Aorta (tissue), 5 donors: ENCODE results near the gene ADAMTSL1. TPM values are rescaled to one million over a fixed set of nuclear protein-coding genes. Genes with fewer than 3 reads are reported as not detected.

Source experiments
- ATAC-seq: fragments of 200-7000 bp; cut with Tn5 transposase; one replicate; pipeline ENCODE4 v1.9.1; 2022; ENCODE audit warnings: moderate library complexity; ENCODE audit not compliant: low FRiP score
- DNase-seq, 2 donors: peaks; one replicate each; pipeline ENCODE4 v3.0.0-alpha.2; 2020
- H3K27ac ChIP-seq, 2 donors: one replicate each; pipeline ENCODE4 v1.5.1; 2013; ENCODE audit warnings: low read length in 2 of 2, mild to moderate bottlenecking in 2 of 2, moderate library complexity in 2 of 2, control low read depth in 1 of 2, inconsistent platforms in 1 of 2, low read depth in 1 of 2
- H3K27me3 ChIP-seq, 2 donors: one replicate each; pipeline ENCODE4 v1.6.1; 2013; ENCODE audit warnings: control low read depth in 1 of 2, low read length in 1 of 2, mild to moderate bottlenecking in 1 of 2, moderate library complexity in 1 of 2; ENCODE audit not compliant: insufficient read depth in 2 of 2, control insufficient read depth in 1 of 2
- H3K36me3 ChIP-seq, 2 donors: one replicate each; pipeline ENCODE4 v1.6.1; 2013; ENCODE audit warnings: control low read depth in 1 of 2, low read length in 1 of 2, mild to moderate bottlenecking in 1 of 2; ENCODE audit not compliant: insufficient read depth in 2 of 2, control insufficient read depth in 1 of 2
- H3K4me1 ChIP-seq, 2 donors: one replicate each; pipeline ENCODE4 v1.6.1; 2013; ENCODE audit warnings: low read length in 2 of 2, control low read depth in 1 of 2, mild to moderate bottlenecking in 1 of 2, moderate library complexity in 1 of 2; ENCODE audit not compliant: insufficient read depth in 2 of 2, control insufficient read depth in 1 of 2
- H3K4me3 ChIP-seq, 2 donors: one replicate each; pipeline ENCODE4 v1.5.1; 2013; ENCODE audit warnings: low read length in 2 of 2, control low read depth in 1 of 2, mild to moderate bottlenecking in 1 of 2
- H3K9me3 ChIP-seq: one replicate; pipeline ENCODE4 v1.6.1; 2013; ENCODE audit warnings: mild to moderate bottlenecking, low read length; ENCODE audit not compliant: control insufficient read depth
- WGBS, 2 donors: extraction: QIAGEN DNeasy Blood & Tissue Kit; methylation state at CpG; one replicate each; pipeline ENCODE4 v1.1.7; 2013; 5-methylcytosine and 5-hydroxymethylcytosine counted together
- intact Hi-C, 2 donors: fragments of 100-400 bp; cut with DNase I; formaldehyde crosslinking; loops; one replicate each; pipeline versions ENCODE4 v1.14.2 to v1.15.0; 2022
- microRNA-seq, 2 donors: library from miRNA; unstranded; fragments of <30 nt; microRNA quantifications; one replicate each; pipeline ENCODE4 v1.2.0, GENCODE V29; 2020
- polyA plus RNA-seq, 2 donors: library from polyadenylated mRNA; stranded (reverse); fragments of 200-250 nt; gene quantifications; one replicate each; pipeline ENCODE4 v1.2.3, GENCODE V29; 2013
- total RNA-seq, 2 donors: library from RNA; stranded (reverse); fragmentation: NEBNext Ultra II Directional; extraction: Animal tissue kit (Norgen Biotek cat#: 25700); gene quantifications; one replicate each; pipeline ENCODE4 v1.2.1, GENCODE V29; 2021
- donor health status: healthy with polysubstance abuse.
- donor health status: Bipolar disorder and iron deficiency.
- donor health status: DM: no; HTN: no; CAD: no.
- donor health status: DM: no; HTN: no; CAD: no.
- donor health status: DM: yes; HTN: yes; CAD: no.

Gene ADAMTSL1
- total and polyA plus RNA-seq, 4 donors = 6.6 to 54.2 (median 30.0) TPM

GRCh38 chr9:18951936-18952335 is 478.0 kb downstream of the ADAMTSL1 start:
- ATAC-seq = no peak
- no peak for DNase-seq
- H3K27ac ChIP-seq = no peak overlapping the region
- intact Hi-C loops = no loop called here
- H3K27me3 ChIP-seq = no peaks in the 10 kb centered on the region
- WGBS, 2 donors = 74 to 85% methylated on average over 1 of the region's 1 CpG
- no peaks in the 10 kb centered on the region for H3K9me3 ChIP-seq
- H3K4me3 ChIP-seq = no peak overlapping the region
- H3K4me1 ChIP-seq = no peaks in the 10 kb centered on the region
- no peaks in the 10 kb centered on the region for H3K36me3 ChIP-seq

- 87 to 91% methylated on average over 2 of the region's 2 CpGs for WGBS, 2 donors
- no peak overlapping the region for H3K4me3 ChIP-seq
- no peaks in the 10 kb centered on the region for H3K27me3 ChIP-seq
- ATAC-seq (no peak), DNase-seq (no peak)
- intact Hi-C loops = no loop called here
- no peaks in the 10 kb centered on the region for H3K36me3 ChIP-seq
- no peak overlapping the region for H3K27ac ChIP-seq
- no peaks in the 10 kb centered on the region for H3K4me1 ChIP-seq
- H3K9me3 ChIP-seq = no peaks in the 10 kb centered on the region
Observed at GRCh38 chr9:18955626-18956025, 481.7 kb downstream of the ADAMTSL1 start.

Small RNA genes within 50 kb of the gene (microRNA-seq; reads per million reads assigned to microRNA genes)
- 0.60 to 0.99 reads per million in 2 donors for gene MIR3152
